DND-41 (cell line): ENCODE results near the gene PRR23B.

Source experiments
- ATAC-seq: fragments of 200-7000 bp; cut with Tn5 transposase; 3 replicates; pipeline ENCODE4 v1.9.1; 2021; ENCODE audit warnings: low read depth; ENCODE audit not compliant: insufficient read depth
- DNase-seq: peaks from one replicate; pipeline ENCODE4 v3.0.0-alpha.2; 2020
- H2AFZ ChIP-seq: 2 replicates; pipeline ENCODE4 v1.6.0; 2012; ENCODE audit warnings: low read depth, low read length
- H3K27ac ChIP-seq: 2 replicates; pipeline ENCODE4 v1.5.1; 2012; ENCODE audit warnings: low read length, inconsistent platforms
- H3K27me3 ChIP-seq: fragments of 200-600 bp; sonication (generic); 2 replicates; pipeline ENCODE4 v1.6.0; 2012; ENCODE audit warnings: low read length, mild to moderate bottlenecking, inconsistent platforms; ENCODE audit not compliant: insufficient read depth, poor library complexity
- H3K36me3 ChIP-seq: 2 replicates; pipeline ENCODE4 v1.5.1; 2012; ENCODE audit warnings: low read length, inconsistent platforms; ENCODE audit not compliant: insufficient read depth
- H3K4me1 ChIP-seq: 2 replicates; pipeline ENCODE4 v1.5.1; 2012; ENCODE audit warnings: mild to moderate bottlenecking, low read length; ENCODE audit not compliant: insufficient read depth
- H3K4me2 ChIP-seq: 2 replicates; pipeline ENCODE4 v1.6.0; 2012; ENCODE audit warnings: mild to moderate bottlenecking, moderate library complexity, low read length, inconsistent platforms; ENCODE audit not compliant: insufficient read depth
- H3K4me3 ChIP-seq, 2 experiments: fragments of 200-600 bp in 1 of 2; shearing (Covaris generic) in 1 of 2; 2 replicates each; pipeline ENCODE4 v1.5.1; 2012 to 2016; ENCODE audit warnings: inconsistent platforms in 2 of 2, low read length in 2 of 2, mild to moderate bottlenecking in 2 of 2, low read depth in 1 of 2, moderate library complexity in 1 of 2
- H3K79me2 ChIP-seq: 2 replicates; pipeline ENCODE4 v1.6.0; 2012; ENCODE audit warnings: low read length, inconsistent platforms; ENCODE audit not compliant: insufficient read depth
- H3K9ac ChIP-seq: 2 replicates; pipeline ENCODE4 v1.6.0; 2012; ENCODE audit warnings: low read depth, mild to moderate bottlenecking, inconsistent platforms, low read length, moderate library complexity
- H3K9me3 ChIP-seq: 2 replicates; pipeline ENCODE4 v1.5.1; 2012; ENCODE audit warnings: low read length, moderate library complexity, mild to moderate bottlenecking, inconsistent platforms; ENCODE audit not compliant: insufficient read depth, severe bottlenecking
- H4K20me1 ChIP-seq: 2 replicates; pipeline ENCODE4 v1.6.0; 2012; ENCODE audit warnings: low read length; ENCODE audit not compliant: insufficient read depth
- EZH2 ChIP-seq: IDR thresholded peaks from 3 replicates; pipeline ENCODE4 v1.6.1; 2012; ENCODE audit warnings: borderline replicate concordance, low read depth, mild to moderate bottlenecking, moderate library complexity, low read length, inconsistent platforms; ENCODE audit not compliant: severe bottlenecking
- TF ChIP-seq, protein P1 (sequence below): IDR thresholded peaks from 2 replicates; pipeline ENCODE4 v1.5.1; 2012; ENCODE audit warnings: borderline replicate concordance, low read length, moderate library complexity, mild to moderate bottlenecking; ENCODE audit not compliant: poor library complexity, severe bottlenecking; ENCODE audit errors: extremely low read depth

PRR23B gene

DNA sequence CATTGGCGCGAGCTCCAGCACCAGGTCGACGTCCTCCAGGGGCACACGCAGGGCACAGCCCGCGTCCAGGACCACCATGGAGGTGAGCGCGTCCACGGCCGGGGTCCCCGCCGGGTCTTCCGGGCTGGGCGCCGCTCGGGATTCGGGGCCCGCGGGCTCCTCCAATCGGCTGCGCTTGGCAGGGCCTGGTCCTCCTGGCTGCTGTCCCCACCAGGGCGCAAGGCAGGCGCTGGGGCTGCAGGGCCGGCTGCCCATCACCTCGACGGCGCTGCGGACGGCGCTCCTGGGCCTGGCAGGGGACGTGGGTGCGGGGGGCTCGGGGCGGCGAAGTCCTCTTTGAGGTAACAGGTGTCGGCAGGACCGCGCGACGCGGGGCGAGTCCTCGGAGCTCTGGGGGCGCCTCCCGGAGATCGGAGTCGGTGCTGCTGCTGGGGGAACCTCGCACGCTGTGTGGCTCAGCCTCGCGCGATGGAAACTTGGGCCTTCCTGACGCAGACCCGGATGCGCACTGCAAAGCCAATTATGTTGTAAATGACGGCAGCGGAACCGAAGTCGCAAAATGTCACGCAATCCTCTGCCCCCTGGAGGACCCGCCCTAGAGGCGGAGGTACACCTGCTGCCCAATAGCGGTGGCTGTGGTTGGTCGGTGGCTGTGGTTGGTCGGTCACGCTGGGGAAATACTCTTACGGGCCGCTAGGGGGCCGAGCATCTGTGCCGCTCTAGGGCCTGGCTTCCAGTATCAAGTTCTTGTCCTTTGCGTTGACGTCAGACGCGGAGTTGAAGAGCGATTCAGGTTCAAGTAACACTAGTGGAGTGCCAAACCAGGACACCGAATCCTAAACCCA is 23.9 kb upstream of the PRR23B start, which contains the start of gene PRR23C:
PRR23C (minus strand) TSS at position 527 of the 845 bp plus-strand sequence; CDS start at position 255, 272 bp downstream.
- H3K4me2 ChIP-seq, result no peak within 1 kb of the TSS
- TF ChIP-seq EZH2, result no peak
- TF ChIP-seq, protein P1, sequence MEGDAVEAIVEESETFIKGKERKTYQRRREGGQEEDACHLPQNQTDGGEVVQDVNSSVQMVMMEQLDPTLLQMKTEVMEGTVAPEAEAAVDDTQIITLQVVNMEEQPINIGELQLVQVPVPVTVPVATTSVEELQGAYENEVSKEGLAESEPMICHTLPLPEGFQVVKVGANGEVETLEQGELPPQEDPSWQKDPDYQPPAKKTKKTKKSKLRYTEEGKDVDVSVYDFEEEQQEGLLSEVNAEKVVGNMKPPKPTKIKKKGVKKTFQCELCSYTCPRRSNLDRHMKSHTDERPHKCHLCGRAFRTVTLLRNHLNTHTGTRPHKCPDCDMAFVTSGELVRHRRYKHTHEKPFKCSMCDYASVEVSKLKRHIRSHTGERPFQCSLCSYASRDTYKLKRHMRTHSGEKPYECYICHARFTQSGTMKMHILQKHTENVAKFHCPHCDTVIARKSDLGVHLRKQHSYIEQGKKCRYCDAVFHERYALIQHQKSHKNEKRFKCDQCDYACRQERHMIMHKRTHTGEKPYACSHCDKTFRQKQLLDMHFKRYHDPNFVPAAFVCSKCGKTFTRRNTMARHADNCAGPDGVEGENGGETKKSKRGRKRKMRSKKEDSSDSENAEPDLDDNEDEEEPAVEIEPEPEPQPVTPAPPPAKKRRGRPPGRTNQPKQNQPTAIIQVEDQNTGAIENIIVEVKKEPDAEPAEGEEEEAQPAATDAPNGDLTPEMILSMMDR, result no peak
- H3K36me3 ChIP-seq, result no peaks in the 10 kb centered on the region
- H3K9me3 ChIP-seq, result no peaks in the 10 kb centered on the region
- no peaks in the 10 kb centered on the region for H4K20me1 ChIP-seq
- H3K4me1 ChIP-seq, result no peaks in the 10 kb centered on the region
- no peak within 1 kb of the TSS for H3K9ac ChIP-seq
- ATAC-seq (no peak), DNase-seq (no peak)
- H2AFZ ChIP-seq, result no peak within 1 kb of the TSS
- H3K27ac ChIP-seq, result no peak within 1 kb of the TSS
- H3K27me3 ChIP-seq, result no peaks in the 10 kb centered on the region
- H3K4me3 ChIP-seq, result no peak within 1 kb of the TSS
- H3K79me2 ChIP-seq, result no peaks in the 10 kb centered on the region

DNA sequence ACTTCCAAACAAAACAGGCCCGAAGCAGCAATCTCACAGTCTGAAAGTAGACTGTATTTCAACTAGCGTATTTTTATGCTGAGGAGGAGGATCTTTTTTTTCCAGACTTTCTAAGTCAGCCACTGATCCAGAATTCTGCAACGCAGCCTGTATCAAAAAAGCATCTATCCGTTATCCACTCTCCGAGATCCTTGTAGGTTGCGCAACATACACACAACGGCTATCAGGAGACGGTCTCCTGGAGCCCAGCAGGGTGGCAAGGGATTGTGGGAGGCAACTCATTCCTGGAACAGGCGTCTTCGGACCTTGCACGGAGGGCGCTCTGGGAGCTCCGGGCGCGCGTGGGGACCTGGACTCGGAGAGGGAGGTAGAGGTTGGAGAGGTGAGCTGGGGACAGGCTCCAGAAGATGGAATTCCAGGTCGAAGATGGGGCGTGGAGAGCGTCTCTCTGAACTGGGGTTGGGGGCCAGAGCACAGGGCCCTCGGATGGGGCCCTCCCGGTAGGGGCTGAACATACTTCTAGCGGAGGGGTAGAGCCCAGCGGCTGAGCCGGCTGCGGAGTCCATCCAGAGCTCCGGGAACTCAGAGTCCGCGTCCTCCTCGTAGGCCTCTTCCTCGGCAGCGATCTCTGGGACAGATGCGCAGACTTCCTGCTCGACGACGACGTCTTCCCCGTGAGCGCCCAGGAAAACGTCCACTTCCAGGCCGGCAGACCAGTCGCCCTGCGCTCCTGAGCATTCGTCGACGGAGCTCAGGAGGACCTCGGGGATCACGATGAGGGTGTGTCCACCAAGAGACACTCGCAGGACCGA is 23.0 kb upstream of the PRR23B start:
- no peak for TF ChIP-seq EZH2
- TF ChIP-seq, protein P1, result no peak
- Histone ChIP-seq H3K36me3 (no peaks in the 10 kb centered on the region), H3K4me2 (no peak overlapping the region), H4K20me1 (no peaks in the 10 kb centered on the region), H3K9me3 (no peaks in the 10 kb centered on the region), H3K79me2 (no peaks in the 10 kb centered on the region), H3K27me3 (no peaks in the 10 kb centered on the region), H3K4me1 (no peaks in the 10 kb centered on the region), H3K27ac (no peak overlapping the region), H3K4me3 (no peak overlapping the region), H3K9ac (no peak overlapping the region), H2AFZ (no peak overlapping the region)
- DNase-seq, result no peak
- no peak for ATAC-seq

DNA sequence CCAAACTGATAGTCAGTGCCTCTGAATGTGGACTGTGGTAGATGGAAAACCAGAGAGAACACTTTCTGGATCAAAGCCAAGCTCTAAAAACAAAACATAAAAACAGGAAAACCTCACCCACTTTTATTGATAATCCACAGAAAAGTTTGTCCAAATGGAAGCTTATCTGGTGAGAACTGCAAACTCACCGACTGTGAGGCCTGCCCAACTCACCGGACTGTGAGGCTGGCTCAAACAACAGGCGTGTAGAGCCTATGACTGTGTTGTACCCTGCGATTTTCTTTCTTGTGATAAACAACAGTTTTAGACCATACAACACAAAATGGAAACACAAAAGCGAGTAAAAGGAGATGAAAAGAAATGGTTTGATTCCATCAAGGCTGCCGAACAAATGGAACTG is 16.8 kb upstream of the PRR23B start:
- no peak for ATAC-seq
- Histone ChIP-seq H3K4me2 (no peak overlapping the region), H3K79me2 (no peaks in the 10 kb centered on the region), H3K27me3 (no peaks in the 10 kb centered on the region), H3K27ac (no peak overlapping the region), H4K20me1 (no peaks in the 10 kb centered on the region), H3K9ac (no peak overlapping the region), H2AFZ (no peak overlapping the region), H3K4me3 (no peak overlapping the region), H3K4me1 (no peaks in the 10 kb centered on the region), H3K9me3 (no peaks in the 10 kb centered on the region), H3K36me3 (no peaks in the 10 kb centered on the region)
- DNase-seq, result no peak
- TF ChIP-seq EZH2, result no peak
- TF ChIP-seq, protein P1, result no peak
